Cerebellar nuclear complex (tissue), 1 donor: ENCODE data around the gene RMND5B.
"Not testable (repeated sequence)": the region's sequence is repeated elsewhere in the genome, so short reads cannot be mapped to it uniquely, and the experiment has no call there.

Experiments
- DNase-seq, 2 experiments: peaks; one replicate each; lab custom pipeline; 2025; lab: John Stamatoyannopoulos, UW

RMND5B gene

DNA sequence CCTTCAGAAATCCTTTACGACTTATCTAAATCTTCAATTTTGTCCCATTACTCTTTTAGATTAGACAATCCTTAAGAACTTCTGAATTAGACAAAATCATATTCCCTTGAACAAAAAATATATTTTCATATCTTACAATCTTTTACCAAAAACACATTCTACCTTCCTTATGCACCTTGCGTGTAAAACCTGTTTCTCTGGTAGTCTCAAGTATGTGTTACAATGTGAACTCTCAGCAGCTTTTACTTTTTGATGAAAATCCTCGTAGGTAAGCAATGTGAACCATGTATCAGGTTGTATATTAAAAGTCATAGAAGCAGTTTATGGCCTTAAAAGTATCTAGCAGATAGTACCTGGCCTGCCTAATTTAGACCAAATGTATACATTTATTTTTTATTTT lies 43.6 kb downstream of the RMND5B start:
- no peak for DNase-seq

DNA sequence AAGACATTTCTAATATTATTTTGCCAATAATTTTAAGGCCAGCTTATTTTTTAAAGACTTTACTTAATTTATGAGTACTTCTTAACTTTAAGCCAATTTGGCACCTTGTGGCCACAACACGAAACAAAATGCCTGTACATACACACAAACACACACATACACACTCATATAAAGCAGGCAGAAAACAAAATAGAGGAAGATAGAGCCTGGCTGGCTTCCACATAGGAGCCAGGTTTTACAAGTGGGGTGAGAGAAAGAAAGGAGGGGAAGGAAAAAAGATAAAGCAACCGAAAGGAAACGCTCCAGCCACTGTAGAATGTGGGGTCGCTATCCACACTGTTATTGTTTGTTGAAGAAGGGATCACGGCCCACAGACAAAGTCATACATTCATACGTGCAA lies 46.0 kb downstream of the RMND5B start:
- no peak for DNase-seq

DNA sequence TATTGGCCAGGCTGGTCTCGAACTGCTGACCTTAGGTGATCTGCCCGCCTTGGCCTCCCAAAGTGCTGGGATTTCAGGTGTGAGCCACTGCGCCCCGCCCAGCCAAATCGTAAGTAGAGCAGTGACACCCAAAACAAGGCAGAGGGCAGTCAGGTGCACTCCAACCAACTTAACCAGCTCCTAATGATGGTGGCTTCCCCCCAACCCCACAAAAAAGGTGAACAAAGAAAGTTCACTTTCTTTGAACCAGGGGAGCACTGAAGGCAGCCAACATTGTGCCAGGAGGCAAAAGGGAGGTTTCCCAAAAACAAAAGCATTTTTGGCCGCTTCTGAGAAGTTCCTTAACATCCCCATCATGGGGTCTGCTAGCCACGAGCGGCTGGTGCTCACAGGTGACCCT lies 46.8 kb downstream of the RMND5B start:
- no peak for DNase-seq

DNA sequence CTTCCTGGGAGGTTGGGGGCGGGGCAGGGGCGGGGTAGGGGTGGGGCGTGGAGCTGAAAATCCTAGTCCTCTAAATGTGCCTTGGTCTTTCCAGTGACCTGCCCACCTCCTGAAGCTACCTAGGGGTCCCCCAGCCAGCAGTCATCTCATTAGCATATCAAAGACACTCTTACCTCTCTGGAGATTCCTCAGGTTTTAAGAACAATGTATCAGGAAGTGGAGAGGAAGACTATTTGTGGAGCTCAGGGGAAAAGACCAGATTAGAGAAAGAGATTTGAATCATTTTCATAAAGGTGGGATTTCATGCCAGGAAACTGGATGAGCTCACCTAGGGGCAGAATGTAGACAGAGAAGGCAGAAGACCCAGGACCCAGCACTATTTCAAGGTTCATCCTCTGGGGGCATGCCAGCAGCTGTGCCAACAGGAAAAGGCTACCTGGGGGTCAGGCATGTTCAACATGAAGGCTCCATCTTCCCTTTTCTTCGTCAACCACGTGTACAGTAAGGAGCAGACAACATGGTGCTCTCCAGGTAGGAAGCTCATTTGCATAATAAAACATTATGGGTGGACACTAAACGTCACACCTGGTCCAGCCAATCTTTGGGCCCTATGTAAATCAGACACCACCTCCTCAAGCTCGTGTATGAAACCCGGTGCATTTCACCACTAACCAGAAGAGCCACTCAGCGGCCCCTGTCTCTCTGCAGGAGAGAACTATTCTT lies 49.5 kb downstream of the RMND5B start:
- no peak for DNase-seq

DNA sequence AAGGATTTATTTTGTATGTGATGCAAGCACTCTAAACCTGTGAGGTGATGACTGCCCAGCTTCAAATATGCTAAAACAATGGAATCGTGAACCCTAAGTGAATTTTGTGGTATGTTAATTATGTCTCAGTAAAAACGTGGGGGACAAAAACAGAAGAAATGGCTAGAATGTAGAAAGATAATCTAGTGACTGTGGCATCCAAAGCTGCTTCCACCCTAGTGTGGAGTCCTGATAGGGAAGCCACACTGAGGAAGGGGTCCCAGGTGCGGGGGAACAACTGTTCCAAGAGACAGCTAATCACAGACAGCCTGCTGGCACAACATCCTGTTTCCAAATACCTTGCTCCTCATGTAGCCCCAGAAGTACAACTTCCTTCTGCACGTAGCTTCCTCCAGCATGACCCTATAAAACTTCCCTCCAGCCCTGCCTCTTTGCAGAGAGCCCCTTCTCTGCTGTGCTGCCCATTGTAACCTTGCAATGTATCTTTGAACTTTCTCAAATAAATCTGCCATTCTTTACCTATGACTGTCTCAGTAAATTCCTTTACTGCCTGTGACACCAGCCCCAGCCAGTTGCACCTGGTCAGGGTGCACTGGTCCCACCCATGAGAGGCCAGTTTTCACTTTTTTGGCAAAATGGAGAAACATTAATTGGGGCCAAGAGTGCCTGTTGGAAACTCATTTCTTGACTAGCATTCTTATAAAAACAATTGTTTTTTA lies 51.5 kb downstream of the RMND5B start:
- no peak for DNase-seq

DNA sequence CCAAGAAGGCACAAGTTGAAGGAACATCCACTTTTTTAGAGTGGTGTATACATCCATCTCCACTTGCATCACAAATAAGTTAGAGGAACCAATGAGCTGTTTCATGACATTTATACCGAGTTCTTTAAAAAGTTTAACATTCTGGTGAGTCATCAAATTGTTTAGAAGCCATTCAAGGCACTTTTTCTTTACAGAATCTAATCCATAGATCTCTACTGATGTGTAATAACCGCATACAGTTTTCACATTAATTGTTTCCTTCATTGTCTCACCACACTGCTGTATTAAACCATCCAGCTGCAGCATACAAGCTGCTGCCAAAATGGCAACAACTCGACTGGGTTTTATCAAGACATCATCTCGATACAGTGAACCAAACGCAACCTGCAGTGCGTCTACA lies 55.6 kb downstream of the RMND5B start:
- DNase-seq = no peak

DNA sequence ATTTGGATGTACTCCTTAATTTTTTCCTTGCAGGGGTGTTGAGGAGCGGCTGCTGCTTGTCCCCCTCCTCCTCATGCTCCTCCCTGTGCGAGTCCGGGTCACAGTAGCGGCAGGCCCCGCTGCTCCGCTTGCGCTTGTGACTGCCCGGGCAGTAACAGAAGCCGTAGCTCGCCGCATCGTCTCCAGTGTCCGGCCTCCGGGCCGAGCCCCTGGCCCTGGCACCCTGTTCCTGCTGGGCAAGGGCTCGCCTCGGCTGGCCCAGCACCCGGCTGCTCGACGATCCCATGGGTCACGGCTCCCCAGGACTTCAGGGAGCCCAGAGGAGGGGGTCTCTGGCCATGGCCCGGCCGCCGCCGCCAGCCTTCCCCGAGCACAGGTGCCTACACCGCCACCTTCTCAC lies 56.2 kb downstream of the RMND5B start, which contains the start of gene GMCL2:
Gene GMCL2 (minus strand): TSS at position 358 of the 400 bp plus-strand sequence. CDS start 72 bp downstream, at position 286.
- no peak for DNase-seq

DNA sequence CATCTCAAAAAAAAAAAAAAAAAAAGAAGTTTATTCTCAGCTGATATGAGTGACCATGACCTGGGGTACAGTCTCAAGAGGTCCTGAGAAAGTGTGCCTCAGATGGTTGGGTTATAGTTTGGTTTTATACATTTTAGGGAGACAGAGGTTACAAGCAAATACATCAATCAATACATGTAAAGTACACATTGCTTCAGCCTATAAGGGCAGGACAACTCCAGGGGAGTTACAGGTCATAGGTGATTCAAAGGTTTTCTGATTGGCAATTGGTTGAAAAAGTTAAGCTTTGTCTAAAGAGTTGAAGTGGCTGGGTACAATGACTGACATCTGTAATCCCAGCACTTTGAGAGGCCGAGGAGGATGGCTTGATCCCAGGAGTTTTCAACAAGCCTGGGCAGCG lies 58.6 kb downstream of the RMND5B start:
- no peak for DNase-seq

DNA sequence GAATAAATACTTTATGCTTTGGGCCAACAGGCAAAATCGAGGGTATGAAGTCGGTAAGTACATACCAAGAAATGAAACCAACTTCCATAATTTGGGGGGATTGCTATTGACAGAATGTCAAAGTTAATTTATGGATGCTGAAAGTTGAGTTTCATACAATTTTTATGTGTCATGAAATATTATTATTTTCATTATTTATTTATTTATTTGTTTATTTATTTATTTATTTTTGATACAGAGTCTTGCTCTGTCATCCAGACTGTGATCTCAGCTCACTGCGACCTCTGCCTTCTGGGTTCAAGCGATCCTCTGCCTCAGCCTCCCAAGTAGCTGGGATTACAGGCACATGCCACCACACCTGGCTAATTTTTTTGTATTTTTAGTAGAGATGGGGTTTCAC lies 60.8 kb downstream of the RMND5B start:
- no peak for DNase-seq

DNA sequence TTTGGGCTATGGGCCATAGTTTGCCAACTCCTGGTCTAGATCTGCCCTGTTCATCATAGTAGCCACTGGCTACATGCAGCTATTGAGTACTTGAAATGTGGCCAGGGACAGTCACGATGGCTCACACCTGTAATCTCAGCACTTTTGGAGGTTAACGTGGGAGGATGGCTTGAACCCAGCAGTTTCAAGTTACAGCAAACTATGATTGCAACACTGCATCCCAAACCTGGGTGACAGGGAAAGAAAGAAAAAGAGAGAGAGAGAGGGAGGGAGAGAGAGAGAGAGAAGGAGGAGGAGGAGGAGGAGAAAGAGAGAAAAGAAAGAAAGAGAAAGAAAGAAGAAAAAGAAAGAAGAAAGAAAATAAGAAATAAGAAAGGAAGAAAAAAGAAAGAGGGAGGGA lies 61.4 kb downstream of the RMND5B start:
- DNase-seq = no peak

DNA sequence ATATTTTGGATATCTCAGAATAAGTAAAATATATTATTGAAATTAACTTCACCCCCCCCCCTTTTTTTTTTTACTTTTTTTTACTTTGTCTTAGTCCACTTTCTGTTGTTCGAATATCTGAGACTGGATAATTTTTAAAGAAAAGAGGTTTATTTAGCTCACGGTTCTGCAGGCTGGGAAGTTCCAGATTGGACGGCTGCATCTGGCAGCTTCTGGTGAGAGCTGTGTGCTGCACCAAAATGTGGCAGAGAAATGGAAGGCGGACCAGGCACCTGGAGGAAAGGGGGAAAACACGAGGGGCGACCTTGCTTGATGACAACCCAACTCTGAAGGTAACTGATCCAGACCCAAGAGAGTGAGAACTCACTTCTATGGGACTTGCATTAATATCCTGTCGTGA lies 62.0 kb downstream of the RMND5B start:
- no peak for DNase-seq

DNA sequence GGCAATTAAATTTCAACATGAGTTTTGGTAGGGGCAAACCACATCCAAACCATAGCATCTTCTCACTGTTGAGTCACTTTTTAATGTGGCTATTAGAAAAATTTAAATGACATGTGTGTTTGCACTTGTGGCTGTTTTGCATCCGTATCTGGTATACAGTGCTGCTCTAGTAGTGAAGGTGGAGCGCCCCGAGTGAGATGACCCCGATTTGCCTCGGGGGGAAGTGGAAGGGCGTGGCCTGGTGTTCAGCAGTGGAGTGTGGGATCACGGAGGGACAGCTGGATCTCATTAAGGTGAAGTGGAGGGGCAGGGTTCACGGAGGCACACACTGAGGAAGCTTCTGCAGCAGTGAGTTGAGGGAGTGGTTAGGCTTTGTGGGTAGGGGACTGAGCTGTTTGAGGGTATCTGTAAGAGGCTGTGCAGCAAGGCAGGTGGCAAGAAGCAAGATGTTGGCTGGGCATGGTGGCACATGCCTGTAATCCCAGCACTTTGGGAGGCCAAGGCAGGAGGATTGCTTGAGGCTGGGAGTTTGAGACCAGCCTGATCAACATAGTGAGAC lies 62.5 kb downstream of the RMND5B start:
- DNase-seq = no peak

DNA sequence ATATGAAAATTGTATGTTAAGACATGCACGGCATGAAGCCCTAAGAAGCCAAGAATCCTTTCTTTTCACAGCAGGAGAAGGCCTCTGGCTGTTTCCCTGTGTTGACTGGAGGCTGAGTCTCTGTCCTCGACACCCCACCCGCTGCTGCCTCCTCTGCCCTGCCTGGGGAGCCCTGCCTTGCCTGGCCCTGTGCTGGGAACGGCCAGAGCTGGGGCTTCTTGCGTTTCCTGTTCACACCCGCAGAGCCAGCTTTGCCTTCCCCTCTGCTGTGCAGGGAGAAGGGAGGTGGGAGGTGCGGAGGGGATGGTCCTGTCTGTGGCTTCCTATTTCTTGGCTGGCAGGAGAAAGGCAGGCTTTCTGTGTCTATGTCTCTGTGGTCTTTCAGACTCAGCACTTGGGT lies 63.2 kb downstream of the RMND5B start:
- no peak for DNase-seq

DNA sequence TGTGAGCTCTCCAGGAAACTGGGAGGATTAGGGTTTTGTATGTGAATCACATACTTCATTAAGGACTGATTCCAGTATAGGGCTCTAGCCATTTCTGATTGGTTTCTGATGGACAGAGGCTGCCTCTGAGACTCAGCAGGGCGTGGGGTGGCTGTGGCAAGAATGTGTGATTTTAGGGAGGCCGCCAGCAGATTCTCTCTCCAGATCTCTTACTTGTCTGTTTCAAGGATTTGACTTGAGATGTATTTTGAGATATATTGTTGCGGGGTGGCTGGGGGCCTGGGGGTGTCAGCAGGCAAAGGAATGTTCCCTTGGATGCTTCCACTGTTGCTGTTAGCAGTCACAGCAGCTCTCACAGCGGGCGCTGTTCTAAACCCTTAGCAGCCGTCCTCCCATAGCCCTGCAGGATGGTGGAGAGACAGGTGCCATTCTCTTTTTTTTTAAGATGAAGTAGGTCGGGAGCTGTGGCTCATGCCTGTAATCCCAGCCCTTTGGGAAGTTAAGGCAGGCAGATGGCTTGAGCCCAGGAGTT lies 65.5 kb downstream of the RMND5B start:
- DNase-seq = no peak

DNA sequence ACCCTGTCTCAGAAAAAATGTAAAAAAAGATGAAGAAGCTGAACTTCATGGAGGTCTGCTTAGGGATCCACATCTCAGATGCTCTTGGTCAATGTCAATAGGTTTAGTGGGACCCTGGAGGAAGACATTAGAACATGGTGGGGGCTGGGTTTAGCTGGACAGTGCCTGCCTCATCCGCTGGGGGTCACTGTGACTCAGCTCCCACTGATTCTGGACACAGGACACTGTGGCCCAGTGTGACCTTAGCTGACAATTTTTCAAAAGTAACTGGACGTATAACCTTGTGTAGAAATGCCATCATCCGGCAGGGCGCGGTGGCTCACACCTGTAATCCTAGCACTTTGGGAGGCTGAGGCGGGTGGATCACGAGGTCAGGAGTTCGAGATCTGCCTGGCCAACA lies 66.2 kb downstream of the RMND5B start:
- DNase-seq = no peak

DNA sequence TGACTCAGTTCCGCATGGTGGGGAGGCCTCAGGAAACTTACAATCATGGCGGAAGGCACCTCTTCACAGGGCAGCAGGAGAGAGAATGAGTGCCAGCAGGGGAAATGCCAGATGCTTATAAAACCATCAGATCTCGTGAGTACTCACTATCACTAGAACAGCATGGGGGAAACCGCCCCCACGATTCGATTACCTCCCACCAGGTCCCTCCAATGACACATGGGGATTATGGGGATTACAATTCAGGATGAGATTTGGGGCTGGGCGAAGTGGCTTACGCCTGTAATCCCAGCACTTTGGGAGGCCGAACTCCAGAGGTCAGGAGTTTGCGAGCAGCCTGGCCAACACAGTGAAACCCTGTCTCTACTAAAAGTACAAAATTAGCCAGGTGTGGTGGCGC lies 67.3 kb downstream of the RMND5B start:
- not testable (repeated sequence) for DNase-seq

DNA sequence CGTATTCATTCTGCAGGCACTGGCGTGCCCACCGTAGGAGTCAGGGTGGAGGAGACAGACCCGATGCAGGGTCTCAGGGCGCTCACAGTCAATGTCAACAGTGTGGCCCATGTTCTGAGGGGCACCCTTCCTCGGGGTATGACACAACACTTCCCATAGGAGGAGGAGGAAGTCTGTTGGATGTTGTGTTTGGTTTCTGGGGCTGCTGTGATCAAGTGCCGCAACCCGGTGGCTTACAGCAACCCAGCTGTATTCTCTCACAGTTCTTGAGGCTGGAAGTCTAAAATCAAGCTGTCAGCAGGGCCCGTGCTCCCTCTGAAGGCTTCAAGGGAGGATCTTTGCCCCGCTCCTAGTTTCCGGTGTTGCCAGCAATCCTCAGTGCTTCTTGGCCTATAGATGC lies 67.9 kb downstream of the RMND5B start:
- DNase-seq = no peak

DNA sequence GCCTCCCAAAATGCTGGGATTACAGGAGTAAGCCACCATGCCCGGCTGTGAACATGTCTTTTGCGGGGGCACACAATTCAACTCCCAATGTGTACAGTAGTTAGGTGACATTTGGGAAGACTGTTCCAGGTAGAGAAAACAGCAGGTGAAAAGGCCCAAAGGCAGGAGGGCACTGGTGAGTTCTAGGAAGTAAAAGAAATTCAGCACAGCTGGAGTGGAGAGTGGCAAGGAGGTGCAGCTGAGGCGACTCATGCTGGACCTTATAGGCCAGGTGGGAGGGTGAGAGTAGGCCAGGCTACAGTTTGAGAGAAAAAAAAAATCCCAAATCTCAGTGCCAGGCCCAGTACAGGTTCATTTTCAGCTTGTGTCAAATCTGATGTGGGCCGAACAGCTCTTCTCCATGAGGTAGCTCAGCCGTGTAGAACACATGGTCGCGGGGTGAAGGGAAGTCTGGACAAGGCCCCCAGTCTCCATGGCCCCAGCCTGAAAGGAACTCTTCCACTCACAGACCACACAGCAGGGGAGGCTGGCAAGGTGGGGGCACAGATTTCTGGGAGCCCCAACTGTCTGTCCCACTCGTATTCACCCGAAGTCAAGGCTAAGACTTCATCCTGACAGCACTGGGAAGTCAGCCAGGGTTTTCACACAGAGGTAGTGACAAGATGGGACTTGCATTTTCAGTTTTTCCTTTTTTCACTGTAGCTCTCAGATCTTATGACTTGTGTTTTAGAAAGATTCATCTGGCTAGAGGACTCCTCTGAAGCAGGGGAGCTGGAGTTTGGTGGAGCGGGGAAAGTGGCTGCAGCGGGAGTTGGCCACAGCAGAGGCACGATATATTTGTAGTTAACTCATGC lies 69.0 kb downstream of the RMND5B start:
- DNase-seq = no peak
